NCI-H1048 (cell line): ENCODE measurements around the gene NUTM2D.
"Not testable (repeated sequence)": the region's sequence is repeated elsewhere in the genome, so short reads cannot be mapped to it uniquely, and the experiment has no call there.

Experiments
- DNase-seq: peaks from one replicate; lab custom pipeline; 2025; lab: John Stamatoyannopoulos, UW

NUTM2D gene

DNA sequence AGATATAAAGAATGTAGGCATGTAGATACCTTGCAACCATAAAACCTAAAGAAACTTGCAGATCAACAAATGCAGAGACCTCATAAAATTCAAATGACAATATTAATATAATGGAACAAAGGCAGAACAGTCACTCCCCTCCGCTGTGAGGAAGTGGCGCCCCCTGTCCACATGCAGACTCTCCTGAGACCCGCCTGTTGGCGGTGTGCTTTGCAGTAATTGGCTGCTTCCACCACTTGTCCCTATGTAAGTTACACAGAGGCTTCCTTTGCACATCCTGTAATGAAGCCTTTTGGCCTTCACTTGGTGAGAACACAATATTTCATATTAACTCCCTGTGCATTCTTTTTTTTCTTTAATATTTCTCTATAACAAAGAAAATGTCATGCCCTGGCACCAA is 21.6 kb downstream of the NUTM2D start:
- not testable (repeated sequence) for DNase-seq

GRCh38 chr10:87383149-87383857 is 25.8 kb downstream of the NUTM2D start:
- DNase-seq: not testable (repeated sequence)

- DNase-seq: not testable (repeated sequence)
Observed at GRCh38 chr10:87384283-87384682, 26.7 kb downstream of the NUTM2D start.

GRCh38 chr10:87385762-87386360 is 28.3 kb downstream of the NUTM2D start:
- DNase-seq: not testable (repeated sequence)

- DNase-seq: not testable (repeated sequence)
Observed at GRCh38 chr10:87391360-87391759, 33.8 kb downstream of the NUTM2D start.

DNA sequence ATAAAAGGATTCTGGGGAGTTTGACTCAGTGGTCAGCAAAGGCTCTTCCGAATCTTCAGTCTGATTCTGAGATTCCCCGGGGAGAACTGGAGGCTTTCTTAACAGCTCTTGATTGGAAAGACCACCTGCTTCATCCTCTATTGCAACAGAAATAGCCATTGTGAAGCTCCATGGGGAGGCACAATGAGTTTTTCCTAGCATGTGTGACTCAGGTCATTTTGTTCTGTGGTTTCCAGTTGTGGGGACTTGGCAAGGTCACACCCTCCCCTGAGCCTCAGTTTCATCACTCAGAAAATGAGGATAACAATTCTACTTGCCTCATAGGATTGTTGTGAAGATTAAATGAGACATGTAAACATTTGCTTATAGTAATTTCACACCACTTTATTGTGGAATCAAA is 38.7 kb downstream of the NUTM2D start:
- not testable (repeated sequence) for DNase-seq

DNA sequence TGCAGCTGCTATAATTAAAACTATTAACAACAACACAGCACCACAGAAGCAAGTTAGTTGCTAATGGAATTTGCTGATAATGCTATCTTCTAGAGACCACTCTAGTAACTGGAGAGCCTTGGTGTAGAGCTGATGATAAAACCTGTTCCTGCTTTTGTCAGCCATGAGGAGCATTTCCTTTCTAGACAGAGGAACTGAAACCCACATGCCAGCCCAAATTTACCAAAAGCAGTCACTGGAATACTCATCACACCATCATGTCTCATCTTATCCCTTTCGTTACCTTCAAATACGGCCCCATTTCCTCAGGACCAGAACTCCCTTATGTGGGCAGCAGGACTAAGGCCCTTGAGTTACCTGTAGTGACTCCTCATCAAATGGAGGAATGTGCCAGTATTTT is 40.9 kb downstream of the NUTM2D start:
- DNase-seq: not testable (repeated sequence)

GRCh38 chr10:87407516-87408467 is 50.2 kb downstream of the NUTM2D start:
- not testable (repeated sequence) for DNase-seq

GRCh38 chr10:87413921-87414320 is 56.4 kb downstream of the NUTM2D start:
- not testable (repeated sequence) for DNase-seq
